Sciatic nerve (tissue), 2 donors: ENCODE results near the gene POP4. TPM values are rescaled to one million over a fixed set of nuclear protein-coding genes. Genes with fewer than 3 reads are reported as not detected.

Source experiments
- ATAC-seq: fragments of 200-7000 bp; cut with Tn5 transposase; one replicate; pipeline ENCODE4 v1.9.1; 2020; ENCODE audit warnings: mild to moderate bottlenecking, moderate library complexity
- DNase-seq: peaks from one replicate; pipeline ENCODE4 v3.0.0-alpha.2; 2020; ENCODE audit warnings: low spot score
- intact Hi-C: fragments of 100-400 bp; cut with DNase I; formaldehyde crosslinking; loops from one replicate; pipeline ENCODE4 v1.14.2; 2022
- total RNA-seq: library from RNA; stranded (reverse); fragmentation: NEBNext Ultra II Directional; extraction: Animal tissue kit (Norgen Biotek cat#: 25700); gene quantifications from one replicate; pipeline ENCODE4 v1.2.1, GENCODE V29; 2021
- donor health status: DM: no; HTN: no; CAD: no.
- donor health status: DM: no; HTN: no; CAD: no.

The POP4 gene
- total RNA-seq, 1 donor from 2014 or later: 40.0 TPM

DNA sequence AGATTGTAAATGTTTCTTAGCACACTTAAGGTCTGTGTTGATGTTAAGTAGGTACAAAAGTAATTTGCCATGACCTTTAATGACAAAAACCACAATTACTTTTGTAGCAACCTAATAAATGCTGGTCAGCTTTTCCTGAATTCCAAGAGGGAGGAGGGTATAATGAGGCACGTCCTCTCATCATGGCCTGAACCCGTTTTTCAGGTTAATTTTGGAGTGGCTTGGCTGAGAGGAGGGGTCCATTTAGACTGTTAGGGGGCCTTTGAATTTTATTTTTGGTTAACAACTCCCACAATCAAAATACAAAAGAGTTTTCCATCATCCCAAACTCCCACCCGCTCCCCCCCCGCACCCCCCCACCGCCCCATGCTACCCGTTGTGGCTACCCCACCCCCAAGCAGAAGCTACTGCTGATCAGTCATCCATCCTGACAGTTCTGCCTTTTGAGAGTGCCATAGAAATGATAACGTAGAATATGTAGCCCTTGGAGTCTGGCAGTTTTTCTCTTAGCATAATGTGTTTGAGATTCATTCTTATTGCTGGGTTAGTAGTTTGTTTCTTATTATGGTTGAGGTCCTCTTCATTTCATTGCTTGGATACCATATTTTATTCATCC lies 44.8 kb downstream of the POP4 start:
- DNase-seq (no peak), ATAC-seq (no peak)
- intact Hi-C loops: no loop called here

DNA sequence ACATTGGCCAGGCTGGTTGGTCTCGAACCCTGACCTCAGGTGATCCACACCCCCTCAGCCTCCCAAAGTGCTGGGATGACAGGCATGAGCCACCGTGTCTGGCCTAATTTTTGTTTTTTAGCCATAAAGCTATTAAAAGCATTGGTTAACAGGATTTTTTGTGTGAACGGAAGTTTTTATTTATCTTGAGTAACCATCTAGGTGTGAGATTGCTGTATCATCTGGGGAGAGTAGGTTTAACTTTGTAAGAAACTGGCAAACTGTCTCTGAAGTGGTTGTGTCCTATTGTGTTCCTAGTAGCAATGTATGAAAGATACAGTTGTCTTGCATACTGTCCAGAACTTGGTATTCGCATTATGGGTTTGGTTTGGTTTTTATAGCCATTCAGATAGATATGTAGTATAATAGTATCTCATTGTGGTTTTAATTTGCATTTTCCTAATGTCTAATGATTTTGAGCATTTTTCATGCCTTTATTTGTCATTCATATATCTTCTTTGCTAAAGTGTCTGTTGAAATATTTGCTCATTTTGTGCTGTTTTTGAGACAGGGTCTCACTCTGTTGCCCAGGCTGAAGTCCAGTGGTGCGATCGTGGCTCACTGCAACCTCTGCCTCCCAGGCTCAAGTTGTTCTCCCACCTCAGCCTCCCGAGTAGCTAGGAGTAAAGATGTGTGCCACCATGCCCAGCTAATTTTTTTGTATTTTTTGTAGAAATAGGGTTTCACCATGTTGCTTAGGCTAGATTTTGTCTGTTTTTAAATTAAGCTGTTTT lies 45.7 kb downstream of the POP4 start:
- DNase-seq: no peak
- ATAC-seq: no peak

DNA sequence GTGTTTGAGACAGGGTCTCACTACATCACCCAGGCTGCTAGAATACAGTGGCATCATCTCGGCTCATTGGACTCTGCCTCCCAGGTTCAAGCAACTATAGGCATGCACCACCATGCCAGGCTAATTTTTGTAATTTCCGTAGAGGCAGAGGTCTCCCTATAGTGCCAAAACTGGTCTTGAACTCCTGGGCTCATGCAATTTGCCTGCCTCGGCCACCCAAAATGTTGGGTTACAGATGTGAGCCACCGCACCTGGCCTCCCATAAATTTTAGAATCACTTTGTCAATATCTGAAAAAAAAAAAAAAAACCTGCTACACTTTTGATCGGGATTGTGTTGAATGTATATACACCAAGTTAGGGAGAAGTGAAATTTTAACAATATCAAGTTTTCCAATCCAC lies 47.3 kb downstream of the POP4 start:
- intact Hi-C loops: no loop called here
- ATAC-seq: no peak
- no peak for DNase-seq

More for the DNA sequence above, 45.7 kb downstream of the POP4 start:
- intact Hi-C loops: no loop called here

DNA sequence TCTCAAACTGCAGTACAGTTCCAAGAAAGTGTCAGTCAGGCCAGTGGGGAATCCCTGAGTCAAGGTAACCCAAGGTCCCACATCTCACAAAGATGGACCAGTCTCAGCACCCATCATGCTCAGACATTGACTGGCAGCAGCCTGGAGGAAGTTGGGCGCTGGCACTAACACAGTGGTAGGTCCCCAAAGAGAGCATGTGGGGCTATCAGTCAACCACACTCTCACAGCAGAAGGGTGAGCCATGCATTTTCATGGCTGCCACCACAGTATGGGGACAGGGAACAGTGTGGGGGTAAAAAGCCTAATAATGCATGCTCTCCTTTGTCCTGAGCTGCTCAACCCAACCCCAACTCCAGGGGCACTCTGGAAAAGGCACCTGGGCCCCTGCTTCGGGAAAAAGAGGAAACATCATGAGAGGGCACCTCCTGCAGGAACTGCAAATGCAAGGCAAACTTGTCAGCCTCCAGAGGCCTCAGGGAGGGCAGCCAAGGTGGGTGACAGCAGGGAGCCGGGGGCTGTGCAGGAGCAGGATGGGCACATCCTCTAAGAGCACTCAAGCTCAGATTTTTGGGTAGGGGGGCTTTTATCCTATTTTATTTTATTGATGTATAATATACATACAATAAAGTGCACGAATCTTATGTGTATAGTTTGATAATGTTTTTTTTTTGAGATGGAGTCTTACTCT lies 49.7 kb downstream of the POP4 start:
- DNase-seq (no peak), ATAC-seq (no peak)
- intact Hi-C loops: no loop called here

DNA sequence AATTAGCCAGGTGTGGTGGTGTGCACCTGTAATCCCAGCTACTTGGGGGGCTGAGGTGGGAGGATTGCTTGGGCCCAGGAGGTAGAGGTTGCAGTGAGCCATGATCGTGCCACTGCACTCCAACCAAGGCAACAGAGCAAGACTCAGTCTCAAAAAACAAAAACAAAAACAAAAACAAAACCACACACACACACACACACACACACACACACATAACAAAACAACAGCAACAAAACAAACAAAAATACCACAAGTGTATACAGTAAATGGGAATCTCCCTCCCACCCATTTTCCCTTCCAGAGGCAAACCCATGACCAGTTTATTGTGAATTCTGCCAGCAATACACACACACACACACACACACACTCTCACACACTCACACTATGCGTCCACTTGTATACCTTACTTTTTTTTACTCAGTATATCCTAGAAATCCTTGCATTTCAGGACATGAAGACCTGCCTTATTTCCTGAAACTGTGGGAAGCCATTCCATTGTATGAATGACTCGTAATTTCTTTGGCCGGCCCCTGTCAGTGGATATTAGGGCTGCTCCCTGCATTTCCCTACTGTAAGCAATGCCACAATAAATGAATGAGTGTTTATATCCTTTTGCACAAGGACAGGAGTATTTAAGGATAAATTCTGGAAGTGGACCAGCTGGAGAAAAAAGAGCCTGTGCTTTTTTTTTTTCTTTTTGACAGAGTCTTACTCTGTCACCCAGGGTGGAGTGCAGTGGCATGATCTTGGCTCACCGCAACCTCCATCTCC lies 52.3 kb downstream of the POP4 start:
- no peak for DNase-seq
- intact Hi-C loops: no loop called here
- no peak for ATAC-seq

DNA sequence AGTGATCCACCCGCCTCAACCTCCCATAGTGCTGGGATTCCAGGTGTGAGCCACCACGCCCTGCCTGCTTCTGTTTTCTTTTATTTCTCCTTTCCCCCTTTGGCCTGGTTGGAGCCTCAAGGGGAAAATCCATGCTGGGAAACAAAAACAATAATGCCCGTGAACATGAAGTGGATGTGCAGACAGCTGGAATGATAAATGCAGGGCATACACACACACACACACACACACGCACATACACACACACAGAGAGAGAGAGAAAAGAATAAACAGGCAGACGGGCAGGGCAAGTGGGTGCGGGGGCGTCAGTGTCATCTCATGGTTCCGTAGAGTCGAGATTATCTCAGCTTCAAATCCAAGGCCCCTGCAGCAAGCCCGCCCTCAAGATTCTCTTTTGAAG lies 54.8 kb downstream of the POP4 start:
- DNase-seq (no peak), ATAC-seq (no peak)
- intact Hi-C loops: no loop called here

DNA sequence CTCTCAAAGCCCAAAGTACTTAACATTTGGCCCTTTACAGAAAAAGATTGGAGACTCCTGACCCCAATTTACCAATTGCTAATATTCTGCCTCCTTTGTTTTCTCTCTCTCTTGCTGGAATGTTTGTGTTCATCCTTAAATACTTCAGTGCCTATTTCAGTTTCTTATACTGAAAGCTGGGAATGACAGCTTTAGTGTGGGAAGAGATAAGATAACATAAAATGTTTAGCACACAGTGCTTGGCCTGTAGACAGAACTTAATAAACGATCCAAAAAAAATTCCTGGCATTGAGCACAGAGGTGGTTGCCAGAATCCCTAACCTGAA lies 56.2 kb downstream of the POP4 start:
- intact Hi-C loops: no loop called here
- no peak for ATAC-seq
- DNase-seq: no peak

DNA sequence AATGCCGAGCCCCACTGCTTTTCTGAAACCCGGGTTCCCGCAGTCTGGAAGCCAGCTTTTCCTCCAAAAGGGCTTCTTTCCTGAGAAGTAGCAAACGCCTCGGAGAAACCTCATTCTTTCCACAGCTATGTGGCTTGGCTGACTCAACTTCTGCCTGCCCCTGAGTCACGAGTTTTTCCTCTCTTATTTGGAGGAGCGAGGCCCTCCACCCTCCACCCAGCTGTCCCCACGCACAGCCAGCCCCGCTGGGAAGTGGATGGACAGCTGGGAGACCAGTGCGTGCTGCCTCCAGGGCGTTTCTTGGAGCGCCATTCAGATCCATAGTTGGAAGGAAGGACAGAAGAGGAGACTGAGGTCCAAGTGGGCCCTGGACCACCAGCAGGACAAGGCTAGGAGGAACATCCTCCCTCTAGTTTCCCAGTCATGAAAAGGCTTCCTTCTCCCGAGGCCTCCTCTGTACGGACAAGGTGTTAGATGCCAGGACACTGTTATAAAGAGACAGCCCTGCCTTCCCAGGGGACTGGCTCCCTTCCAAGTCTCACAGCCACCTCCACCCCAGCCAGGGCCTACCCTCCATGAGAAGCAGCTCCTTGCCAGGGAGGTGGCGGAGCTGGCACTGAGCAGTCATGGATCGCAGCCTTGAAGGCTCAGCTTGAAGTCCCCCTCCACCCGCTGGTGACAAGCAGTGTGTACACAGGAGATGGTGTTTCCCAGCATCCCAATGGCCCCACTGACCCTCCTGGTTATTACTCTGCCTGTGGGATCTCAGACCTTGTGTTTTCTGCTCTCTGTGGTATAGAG lies 56.7 kb downstream of the POP4 start:
- ATAC-seq (peak; percentile 58), DNase-seq (peak; percentile 78)
- intact Hi-C loops: no loop called here

DNA sequence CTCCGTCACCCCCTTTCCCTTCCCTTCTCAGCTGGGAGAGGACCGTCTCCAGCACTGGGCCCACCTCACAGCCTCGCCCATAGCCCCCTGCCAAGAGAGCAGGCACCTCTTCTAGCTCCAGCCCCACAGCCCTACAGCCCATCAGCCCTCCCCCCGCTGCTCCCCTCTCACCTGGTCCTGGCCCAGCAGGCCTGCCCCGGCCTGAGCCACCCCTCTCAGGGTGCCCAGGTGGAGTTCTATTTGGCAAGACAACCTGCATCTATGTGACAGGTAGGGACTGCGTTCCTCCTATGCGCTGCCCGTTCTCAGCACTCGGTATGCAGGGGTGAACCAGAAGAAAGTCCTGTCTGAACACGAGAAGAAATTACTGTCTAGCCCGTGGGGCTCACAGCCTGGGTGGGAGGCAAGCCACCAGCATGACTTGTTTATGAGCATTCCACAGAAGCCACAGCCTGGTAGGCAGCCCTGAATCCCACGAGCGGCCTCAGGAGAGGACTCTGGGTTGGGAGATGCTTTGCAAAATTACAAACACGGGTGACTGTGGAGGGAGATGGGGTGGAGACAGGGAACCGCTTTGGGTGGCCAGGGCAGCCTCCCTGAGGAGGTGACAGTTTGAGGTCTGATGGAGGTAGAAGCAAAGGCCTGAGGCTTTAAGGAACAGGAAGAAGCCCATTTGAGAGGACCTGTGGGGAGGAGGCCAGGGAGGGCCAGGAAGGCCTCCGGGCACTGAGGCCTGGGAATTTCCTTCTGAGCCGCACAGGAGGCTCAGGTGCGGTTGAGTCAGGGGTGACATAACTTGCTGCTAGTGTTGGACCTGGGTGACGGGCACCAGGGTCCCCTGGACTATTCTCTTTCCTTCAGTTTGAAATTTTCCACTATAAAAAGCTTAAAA lies 58.0 kb downstream of the POP4 start:
- ATAC-seq (no peak), DNase-seq (no peak)
- intact Hi-C loops: no loop called here

DNA sequence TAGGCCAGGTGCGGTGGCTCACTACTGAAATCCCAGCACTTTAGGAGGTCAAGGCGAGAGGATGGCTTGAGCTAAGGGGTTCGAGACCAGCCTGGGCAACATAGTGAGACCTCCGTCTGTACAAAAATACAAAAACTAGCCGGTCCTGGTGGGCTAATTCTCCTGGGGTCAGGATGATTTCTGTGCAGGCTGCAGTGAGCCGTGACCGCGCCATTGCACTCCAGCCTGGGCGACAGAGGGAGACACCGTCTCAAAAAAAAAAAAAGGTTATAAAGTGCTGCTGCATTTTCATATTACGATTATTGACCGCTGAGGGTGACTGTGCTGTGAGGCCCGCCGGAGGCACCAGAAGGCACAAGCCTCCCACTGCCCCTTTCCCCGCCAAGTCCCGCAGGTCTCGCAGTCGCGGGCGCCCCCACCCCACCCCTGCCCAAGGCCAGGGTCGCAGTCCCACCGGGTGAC lies 58.7 kb downstream of the POP4 start:
- ATAC-seq: no peak
- intact Hi-C loops: no loop called here
- DNase-seq: no peak

DNA sequence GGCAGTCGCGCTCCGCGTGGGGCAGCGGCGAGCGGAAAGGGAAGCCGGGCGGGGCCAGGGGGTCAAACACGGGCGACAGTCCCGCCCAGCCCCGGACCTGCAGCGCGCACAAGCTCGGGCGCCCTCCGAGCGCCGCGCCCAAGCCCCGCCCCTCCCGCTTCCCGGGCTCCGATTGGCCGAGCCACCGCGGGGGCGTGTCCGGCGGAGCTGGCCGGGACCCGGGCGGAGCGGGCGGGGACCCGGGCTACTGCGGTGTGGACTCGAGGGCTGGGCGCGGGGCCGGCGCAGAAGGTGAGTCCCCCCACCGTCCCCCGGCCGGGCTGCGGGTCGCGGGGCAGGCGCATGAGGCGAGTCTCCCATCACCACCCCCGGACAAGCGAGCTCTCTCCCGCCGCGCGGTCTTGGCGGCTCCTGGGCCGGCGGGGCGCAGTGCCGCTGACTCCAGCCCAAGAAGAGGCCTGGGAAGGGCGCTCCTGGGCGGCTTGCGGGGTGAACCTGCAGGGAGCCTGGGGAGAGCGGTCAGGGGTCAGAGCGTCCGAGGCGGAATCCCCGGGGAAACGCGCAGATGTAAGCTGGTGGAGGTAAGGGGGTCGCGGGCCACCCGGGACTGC lies 59.2 kb downstream of the POP4 start, which contains the start of gene PLEKHF1:
PLEKHF1 (plus strand) TSS at position 247 of the 611 bp plus-strand sequence. CDS start 8,379 bp downstream, outside the sequence.
- intact Hi-C loops: no loop called here
- peak; percentile 82 for ATAC-seq
- peak; percentile 95 for DNase-seq

DNA sequence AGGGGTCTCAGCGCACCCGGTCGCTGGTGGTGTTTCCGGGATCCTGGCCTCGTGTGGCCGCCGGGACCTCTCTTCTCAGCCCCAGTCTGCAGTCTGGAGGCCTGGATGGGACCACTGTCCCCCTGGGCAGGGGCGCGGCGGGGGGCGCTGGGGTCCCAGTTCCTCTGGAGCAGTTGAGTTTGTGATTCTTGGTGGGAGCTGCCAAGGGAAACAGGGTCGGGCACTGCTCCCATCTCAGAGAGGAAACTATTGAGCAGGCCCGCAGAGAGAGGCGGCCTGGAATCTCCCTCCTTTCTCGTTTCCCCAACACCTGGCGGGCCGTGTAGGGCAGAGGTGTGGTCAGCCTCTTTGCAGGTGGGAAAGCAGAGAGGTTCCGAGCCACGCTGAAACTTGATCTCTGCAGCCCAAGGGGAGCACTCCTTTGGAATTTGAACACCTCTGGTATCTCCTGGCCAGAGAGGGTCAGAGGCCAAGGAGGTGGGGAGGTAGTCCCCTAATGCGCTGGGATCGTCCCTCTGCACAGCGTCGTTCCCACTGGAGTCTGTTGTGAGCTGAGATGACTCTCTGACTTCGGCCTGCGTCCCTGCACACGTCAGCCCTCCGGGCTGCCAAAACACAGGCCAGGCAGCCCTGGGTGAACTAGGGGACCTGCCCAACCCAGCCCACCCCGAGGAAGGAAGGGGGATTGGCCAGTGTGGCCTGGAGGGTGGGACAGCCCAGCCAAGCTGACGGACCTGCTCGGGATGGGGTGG lies 59.9 kb downstream of the POP4 start:
- peak; percentile 73 for ATAC-seq
- intact Hi-C loops: no loop called here
- peak; percentile 72 for DNase-seq

Other genes starting within 250 kb of the POP4 start
- not detected for gene VSTM2B, start 80.3 kb upstream of the POP4 start, total RNA-seq
- 30.4 TPM for gene PLEKHF1, start 59.2 kb downstream of the POP4 start, total RNA-seq
- 30.9 TPM for gene C19orf12, start 109.0 kb downstream of the POP4 start, total RNA-seq
- 4.1 TPM for gene CCNE1, start 205.7 kb downstream of the POP4 start, total RNA-seq